GM21360 (cell line): ENCODE measurements around the gene ANXA9.

Experiments
- ATAC-seq: cut with Tn5 transposase; IDR thresholded peaks from one replicate; pipeline ENCODE4 v1.9.1; 2021; ENCODE audit warnings: mild to moderate bottlenecking, moderate library complexity; ENCODE audit not compliant: unreplicated experiment

Gene ANXA9, protein sequence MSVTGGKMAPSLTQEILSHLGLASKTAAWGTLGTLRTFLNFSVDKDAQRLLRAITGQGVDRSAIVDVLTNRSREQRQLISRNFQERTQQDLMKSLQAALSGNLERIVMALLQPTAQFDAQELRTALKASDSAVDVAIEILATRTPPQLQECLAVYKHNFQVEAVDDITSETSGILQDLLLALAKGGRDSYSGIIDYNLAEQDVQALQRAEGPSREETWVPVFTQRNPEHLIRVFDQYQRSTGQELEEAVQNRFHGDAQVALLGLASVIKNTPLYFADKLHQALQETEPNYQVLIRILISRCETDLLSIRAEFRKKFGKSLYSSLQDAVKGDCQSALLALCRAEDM

DNA sequence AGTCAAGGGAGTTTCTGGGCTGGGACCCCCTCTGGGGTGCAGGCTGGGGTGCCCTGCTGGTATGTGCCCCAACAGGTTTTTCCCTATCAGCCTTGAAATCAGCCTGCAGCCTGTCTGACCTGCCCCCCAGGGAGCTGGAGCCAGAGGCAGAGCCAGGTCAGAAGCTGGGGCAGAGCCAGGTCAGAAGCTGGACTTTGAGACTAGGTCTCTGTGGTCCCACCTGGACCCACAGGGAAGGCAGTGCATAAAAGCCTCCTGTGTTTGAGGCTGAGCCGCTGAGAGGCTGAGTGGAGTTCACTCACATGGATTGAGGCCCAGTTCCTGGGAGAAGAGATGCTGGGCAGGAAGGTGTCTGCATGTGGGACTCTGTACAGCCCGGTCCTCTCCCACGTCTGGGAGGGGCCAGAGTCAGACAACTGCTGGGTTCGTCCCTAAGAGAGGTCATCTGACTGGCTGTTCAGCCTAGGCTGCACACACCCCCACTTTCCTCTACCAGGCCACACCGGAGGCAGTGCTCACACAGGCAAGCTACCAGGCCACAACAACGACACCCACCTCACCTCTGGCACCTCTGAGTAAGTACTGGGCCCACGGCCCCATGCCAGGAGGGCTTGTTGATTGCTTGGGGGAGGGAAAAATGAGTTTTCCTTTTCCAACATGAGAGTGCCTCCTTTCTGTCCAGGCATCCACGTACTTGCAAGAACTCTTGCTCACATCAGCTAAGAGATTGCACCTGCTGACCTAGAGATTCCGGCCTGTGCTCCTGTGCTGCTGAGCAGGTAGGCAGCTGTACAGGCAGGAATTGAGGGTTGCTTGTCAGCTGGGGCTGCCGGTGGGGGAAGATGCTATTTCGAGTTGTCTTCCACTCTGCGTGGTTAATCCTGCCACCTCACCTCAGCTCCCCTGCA lies at the start of gene ANXA9:
ANXA9 (plus strand) TSS at position 488 of the 908 bp plus-strand sequence. CDS start 814 bp downstream, outside the sequence.
- no peak for ATAC-seq

DNA sequence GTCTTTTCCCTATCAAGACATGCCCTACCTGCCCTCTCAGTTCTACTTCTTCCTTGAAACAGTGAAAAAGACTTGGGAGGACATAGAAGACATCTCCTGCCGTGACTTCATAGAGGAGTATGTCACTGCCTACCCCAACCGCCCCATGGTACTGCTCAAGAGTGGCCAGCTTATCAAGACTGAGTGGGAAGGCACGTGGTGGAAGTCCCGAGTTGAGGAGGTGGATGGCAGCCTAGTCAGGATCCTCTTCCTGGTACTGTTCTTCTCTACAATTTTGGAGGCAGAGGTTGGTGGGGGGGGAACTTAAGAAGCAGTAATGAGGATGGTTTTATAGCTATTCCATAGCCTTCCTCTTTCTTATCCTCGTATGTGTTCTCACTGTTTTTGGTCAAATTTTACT lies 37.2 kb upstream of the ANXA9 start:
- ATAC-seq = no peak

DNA sequence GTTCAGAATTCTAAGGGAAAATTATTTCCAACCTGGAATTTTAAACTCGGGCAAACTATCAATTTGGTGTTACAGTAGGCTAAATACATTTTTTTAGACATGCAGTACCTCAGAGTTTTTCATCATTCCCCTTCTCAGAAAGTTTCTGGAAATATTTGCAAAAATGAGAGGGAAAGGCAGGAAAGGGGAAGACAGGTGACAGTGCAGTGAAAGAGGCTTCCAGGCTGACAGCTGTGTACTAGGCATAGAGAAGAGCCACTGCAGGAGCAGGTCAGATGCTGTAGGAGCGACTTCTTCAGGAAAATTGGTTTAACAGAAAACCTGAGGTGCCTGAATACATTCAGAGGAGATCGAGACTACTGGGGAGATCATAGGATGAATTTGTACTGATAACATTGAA lies 27.4 kb upstream of the ANXA9 start:
- ATAC-seq = no peak

DNA sequence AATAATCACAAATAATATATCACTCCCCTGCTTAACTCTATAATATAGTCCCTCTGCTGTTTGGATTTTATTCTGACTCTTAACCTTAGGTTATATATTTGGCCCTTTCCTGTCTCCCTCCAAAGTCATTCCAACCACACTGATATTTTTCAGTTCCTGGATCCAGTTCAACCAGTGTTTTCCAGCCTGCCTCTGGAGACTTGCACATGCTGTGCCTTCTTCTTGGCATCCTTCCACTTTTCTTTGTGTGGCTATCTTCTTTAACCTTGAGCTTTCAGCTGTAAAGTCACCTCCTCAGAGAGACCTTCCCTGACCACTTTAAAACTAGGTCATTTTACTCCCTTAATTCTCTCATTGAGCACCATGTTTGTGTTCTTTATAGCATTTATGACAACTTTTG lies 26.8 kb upstream of the ANXA9 start:
- ATAC-seq = no peak

DNA sequence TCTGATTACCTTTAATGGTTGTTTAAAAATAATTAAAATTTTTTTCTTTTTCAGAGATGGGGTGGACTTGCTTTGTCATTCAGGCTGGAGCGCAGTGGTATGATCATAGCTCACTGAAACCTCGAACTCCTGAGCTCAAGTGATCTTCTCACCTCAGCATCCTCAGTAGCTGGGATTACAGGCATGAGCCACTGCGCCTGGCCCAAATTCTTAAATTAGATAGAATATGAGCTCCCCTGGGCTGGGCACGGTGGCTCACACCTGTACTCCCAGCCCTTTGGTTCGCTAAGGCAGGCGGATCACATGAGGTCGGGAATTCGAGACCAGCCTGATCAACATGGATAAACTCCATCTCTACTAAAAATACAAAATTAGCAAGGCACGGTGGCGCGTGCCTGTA lies 24.4 kb upstream of the ANXA9 start:
- ATAC-seq = no peak

DNA sequence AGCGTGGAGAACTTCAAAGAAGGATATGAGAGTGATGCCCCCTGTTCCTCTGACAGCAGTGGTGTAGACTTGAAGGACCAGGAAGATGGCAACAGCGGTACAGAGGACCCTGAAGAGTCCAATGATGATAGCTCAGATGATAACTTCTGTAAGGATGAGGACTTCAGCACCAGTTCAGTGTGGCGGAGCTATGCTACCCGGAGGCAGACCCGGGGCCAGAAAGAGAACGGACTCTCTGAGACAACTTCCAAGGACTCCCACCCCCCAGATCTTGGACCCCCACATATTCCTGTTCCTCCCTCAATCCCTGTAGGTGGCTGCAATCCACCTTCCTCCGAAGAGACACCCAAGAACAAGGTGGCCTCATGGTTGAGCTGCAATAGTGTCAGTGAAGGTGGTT lies 21.4 kb upstream of the ANXA9 start:
- no peak for ATAC-seq

DNA sequence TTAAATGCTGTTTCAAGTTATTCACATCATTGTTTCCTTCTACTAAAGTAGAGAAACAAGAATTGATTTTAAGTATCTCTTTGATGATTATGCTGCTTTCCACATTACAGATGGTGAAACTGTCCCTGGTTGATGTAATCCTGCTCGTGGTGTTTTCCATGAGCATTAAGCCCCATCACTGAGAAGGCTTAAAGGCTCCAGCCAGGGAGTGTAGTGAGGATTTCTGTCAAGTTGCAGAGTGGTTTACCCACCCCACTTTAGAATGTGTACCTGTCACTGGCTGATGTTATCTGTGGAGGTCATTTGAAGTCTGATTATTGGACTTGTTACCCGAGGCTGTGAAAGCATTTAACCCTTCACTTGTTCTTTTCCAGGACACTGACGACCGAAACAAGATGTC lies 20.3 kb upstream of the ANXA9 start:
- ATAC-seq = no peak

DNA sequence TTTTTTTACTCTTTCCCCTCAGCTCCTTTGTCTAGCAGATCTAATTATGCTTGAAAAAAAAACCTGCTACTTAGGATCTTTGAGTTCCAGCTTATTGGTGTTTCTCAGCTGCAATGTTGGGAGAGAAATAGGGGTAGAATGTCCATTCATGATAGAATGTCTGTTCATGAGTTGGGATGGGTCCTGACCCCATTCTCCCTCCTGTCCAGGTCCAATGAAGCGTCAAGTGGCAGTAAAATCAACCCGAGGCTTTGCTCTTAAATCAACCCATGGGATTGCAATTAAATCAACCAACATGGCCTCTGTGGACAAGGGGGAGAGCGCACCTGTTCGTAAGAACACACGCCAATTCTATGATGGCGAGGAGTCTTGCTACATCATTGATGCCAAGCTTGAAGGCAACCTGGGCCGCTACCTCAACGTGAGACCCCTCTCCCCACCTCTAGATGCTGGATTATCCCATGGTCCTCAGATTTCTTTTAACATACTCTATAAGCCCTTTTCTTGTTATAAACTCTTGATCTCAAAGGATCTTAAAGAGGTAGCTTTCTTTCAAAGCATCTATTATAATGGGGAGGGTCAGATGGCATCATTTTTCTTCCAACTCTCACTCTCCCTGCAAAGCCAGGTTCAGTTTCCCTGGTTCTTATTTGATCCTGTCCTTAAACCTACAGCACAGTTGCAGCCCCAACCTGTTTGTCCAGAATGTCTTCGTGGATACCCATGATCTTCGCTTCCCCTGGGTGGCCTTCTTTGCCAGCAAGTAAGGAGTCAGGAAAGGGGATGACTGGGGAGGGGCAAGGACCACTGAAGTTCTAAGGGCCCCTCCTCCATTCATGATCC lies 18.6 kb upstream of the ANXA9 start:
- ATAC-seq = no peak

DNA sequence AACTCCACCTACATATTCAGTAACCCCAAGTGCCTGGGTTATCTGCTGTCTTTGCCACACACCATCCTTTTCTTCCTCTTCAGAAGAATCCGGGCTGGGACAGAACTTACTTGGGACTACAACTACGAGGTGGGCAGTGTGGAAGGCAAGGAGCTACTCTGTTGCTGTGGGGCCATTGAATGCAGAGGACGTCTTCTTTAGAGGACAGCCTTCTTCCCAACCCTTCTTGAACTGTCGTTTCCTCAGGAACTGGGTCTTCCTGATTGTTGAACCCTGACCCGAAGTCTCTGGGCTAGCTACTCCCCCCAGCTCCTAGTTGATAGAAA lies 18.0 kb upstream of the ANXA9 start:
- ATAC-seq = no peak

DNA sequence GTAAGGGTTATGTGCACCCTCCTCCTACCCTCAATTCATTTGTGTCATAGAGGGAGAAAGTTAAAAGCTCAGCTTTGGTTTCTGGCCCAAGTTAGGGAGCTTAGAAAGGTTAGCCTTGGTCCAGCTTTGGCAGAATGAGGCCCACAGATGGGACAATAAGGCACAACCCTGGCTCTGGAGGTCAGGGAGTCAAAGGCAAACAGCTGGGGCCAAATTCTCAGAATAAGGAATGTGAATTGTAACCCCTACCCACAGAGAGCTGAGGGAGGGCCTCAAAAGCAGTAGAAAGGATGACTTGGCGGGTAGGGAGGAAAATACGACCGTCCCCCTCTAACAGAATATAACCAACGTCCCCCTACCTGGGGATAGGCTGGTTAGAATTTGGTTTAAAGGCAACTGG lies 16.5 kb upstream of the ANXA9 start:
- ATAC-seq = no peak

DNA sequence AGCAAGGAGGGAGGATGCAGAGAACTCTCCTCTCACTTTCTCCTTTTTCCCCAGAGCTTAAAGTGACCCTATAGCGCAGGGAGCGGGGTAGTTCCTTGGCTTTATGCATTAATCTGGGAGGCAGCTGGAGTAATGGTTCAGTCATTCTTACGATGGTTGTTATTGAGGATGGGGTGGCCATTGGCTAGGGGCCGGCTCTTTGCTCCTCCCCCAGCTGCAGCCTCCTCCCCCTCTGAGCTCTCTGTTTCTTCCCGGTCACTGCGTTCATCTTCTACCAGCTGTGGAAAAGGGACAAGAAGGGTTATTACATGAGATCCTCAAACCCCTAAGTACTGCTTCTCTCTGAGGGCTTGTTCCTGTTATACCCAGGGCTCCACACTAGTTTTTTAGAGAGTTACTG lies 16.1 kb upstream of the ANXA9 start:
- ATAC-seq = no peak

DNA sequence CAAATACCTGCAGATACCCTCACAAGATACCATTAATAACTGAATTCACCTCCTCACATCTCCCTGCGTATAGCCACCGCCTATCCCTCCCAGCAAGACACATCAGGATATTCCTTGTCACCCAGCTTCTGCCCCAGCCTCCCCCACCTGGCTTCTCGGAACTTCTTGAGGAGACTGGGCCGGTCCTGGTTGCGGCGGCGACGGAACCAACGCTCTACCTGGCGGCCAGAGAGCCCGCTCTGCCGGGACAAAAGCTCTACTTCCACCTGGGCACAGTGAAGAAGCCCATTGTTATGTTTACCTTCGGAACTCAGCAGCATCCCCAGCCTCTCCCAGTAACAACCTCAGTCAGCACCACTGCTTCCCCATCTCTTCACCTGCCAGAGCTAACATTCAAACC lies 14.2 kb upstream of the ANXA9 start:
- ATAC-seq = no peak

DNA sequence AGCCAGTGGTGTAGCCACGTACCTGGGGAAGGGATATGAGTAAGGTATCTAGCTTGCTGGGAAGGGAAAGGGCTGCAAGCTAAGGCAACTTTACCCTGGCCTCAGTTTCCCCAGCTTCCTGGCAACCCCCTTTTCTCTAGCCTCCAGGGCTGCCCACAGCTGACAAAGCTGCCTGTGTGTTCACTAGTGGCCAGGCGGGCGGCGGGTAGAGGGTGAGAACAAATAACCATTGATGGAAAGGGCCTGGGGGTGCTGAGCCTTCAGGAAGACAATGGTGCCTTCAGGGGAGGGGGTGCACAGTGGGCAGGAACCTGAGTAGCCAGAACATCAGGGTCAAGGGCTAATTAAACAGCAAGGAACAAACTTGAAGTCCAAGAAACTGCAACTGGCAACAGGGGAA lies 13.6 kb upstream of the ANXA9 start:
- no peak for ATAC-seq

DNA sequence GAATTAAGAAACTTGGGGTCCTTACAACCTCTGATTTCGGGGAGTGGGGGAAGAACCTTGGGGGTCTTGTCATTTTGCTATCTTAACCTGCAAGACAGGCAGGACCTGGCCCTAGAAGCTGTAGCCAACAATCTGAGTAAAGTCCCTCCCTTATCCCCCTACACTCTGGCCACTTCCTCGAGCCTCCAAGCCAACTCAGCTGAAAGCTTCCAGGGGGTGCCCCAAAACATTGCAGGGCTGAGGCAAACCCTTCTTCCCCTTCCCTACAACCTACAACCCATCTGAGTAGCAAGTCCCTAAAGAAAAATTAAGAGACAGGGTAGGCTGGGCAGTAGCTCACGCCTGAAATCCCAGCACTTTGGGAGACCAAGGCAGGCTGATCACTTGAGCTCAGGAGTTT lies 12.5 kb upstream of the ANXA9 start:
- ATAC-seq = no peak

DNA sequence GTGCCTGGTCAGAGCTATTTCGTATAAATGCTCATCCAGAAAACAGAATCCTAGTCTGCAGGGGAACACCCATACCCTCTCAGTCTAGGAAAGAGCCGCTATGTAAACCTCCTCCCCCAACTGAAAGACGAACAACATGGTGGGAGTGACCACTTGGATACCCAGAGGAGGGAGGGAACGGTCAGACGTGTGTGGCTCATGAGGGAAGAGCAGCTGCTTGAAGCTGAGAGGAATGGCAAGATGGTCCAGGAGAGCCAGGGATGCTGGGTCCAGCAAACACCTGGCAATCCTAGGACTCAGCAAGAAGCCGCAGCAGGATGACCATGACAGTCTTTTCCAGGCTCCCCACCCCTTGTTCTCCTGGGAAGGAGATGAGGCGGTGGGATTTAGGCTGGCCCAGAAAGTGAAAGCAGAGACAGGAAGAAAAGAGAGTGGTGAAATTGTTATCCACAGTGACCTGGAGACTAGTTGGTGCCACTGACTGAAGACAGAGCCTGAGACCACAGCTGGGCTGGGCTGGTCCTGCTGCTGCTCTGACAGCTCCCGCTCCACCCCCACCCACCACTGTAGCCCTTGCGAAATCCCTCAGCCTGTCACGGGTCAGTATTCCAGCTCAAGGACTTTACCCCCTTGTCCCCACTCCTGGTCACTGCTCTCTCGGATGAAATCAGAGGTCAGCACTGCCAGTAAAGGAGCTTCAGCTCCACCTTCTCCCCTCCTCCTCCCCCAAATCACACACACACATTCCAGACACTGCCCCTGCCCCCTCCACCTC lies 11.1 kb upstream of the ANXA9 start:
- no peak for ATAC-seq

DNA sequence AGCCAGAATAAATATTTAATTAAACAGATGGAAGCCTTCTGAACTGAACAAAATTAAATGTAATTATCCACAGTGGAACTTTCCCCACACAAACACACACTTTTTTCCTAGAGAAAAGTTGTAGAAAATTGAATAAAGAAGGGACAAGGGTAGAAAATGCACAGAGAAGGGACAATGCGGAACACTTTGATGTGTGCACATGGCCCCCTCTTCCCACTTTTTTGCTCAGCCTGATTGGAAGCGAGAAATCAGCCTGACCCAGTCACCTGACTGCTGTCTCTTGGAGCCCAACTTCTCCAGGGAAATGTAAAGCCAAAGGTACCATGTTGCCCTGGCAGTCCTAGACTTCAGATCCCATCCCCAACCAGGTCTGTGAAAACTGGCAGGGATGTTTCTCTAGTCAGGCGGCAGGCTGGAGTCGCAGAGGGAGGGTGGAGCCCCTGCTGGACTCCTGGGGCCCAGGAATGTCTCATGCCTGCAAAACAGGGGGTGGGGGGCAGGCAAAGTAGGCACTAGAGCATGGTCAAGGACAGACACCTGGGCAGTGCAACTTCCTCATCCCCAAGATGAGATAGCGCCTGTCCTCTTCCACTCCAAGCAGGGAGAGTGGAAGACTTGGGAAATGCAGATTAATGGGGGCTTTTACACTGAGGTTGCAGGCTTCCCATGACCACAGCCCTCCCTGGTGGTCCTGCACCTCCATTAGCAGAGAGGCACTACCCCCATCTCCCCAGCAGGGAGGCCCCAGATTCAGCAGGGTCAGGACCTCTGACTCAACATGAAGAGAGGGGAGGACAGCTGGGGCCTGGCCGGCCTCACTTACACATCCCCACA lies 10.3 kb upstream of the ANXA9 start:
- ATAC-seq = no peak

DNA sequence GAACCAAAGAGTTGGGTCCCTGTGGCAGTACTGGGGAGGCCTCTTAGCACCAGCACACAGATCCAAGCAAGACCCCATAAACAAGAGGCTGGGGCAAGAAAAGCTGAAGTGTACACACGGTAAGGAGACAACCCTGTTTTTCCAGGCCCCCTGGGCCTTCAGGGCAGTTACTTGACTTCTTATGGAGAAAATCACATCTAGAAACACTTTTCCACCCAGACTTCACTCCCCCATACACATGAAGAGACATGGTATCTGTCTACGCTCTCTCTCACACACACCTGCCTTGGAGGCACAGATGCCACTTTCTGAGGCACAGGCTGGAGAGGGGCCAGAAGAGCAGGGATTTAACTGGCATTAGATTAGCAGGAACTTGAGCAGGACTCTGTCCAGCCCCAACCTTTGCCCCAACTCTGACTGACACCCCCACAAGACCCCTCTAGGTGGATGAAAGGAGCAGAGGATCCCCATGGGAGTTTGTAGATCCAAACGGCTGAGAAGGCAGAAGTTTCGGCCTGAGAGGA lies 9.6 kb upstream of the ANXA9 start:
- ATAC-seq = no peak

DNA sequence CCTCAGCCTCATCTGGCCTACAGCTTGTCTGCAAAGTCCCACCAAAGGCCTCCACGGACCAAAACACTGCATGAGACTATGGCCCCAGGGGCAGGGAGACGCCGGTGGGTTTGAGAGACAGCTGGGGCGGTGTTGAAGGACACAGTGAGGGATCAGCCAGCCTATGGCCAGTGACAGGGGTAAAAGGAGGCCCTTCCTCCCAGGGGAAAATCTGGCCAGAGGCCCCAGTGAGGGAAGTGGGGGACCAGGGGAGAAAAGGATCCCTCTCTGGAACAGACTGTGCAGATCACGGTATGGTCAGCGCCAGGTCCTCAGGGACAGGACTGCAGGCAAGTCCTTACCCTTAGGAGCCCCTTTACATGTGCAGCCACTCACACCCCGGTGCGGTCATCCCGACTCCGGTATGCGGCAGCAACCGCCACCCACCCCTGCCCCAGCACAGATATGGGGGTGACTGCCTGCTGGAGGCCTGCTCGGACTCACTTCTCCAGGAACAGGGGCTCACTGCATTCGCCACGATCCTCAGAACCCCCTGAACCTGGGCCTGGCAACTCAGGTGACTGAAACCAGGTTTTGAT lies 8.7 kb upstream of the ANXA9 start:
- no peak for ATAC-seq
